Testis (tissue), 2 donors: ENCODE results near the gene ULBP2.

Experiments
- CTCF ChIP-seq, 3 experiments: fragments of 450-650 bp in 2 of 3; fragments of 200-600 bp in 1 of 3; sonication (generic) in 1 of 3; IDR thresholded peaks; one replicate each; pipeline ENCODE4 v1.5.1; 2016 to 2019; ENCODE audit warnings: antibody characterized with exemption in 3 of 3, mild to moderate bottlenecking in 2 of 3, moderate library complexity in 1 of 3
- POLR2A ChIP-seq: fragments of 450-650 bp; IDR thresholded peaks from one replicate; pipeline ENCODE4 v1.6.1; 2017; ENCODE audit warnings: antibody characterized with exemption, mild to moderate bottlenecking, moderate library complexity

DNA sequence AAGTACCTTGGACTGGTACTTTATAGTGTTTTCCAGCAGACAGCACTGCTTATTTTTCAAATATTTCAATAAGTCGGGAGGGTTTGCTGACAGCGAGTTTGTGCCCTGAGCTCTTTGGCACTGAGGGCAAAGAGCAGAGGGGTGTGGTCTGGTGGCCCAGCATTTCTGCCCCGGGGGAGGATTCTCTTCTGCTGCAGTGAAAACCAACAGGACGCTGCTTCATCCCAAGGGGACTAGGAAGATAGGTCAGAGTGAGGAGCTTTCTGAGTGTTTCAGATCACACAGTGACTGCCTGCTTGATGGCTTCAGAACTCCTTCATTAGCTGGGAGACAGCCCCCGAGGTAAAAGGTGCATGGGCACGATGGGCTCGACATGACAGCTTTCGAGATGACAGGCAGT is 8.6 kb downstream of the ULBP2 start:
- TF ChIP-seq CTCF (IDR thresholded peaks at IDR 0.05) (no peak), POLR2A (no peak)
